ENCODE results near the gene MRGPRF.

Gene MRGPRF

GRCh38 chr11:68973219-68973618, 39.8 kb downstream of the MRGPRF start:
- intact Hi-C loops (cut with DNase I): no loop called here
- DNase-seq: peak in 1 of 10 donors; percentile 19

GRCh38 chr11:68970921-68971636, 42.0 kb downstream of the MRGPRF start:
- intact Hi-C loops (cut with DNase I): no loop called here
- DNase-seq: peak in 3 of 10 donors; percentile 16 to 46 (median 17)

- intact Hi-C loops (cut with DNase I): no loop called here
- peak in 2 of 10 donors; percentile 34 to 67 for DNase-seq
Observed at GRCh38 chr11:68969386-68969785, 43.7 kb downstream of the MRGPRF start.

GRCh38 chr11:68968306-68969250, 44.5 kb downstream of the MRGPRF start:
- DNase-seq: peak in 3 of 10 donors; percentile 22 to 59 (median 55)
- intact Hi-C loops (cut with DNase I): no loop called here

GRCh38 chr11:68966894-68967780, 45.9 kb downstream of the MRGPRF start:
- intact Hi-C loops (cut with DNase I): no loop called here
- no peak for DNase-seq

- peak in 3 of 10 donors; percentile 35 to 52 (median 40) for DNase-seq
- intact Hi-C loops (cut with DNase I): no loop called here
Observed at GRCh38 chr11:68965901-68966853, 46.9 kb downstream of the MRGPRF start.

GRCh38 chr11:68963779-68964178, 49.3 kb downstream of the MRGPRF start:
- peak in 1 of 10 donors; percentile 51 for DNase-seq

GRCh38 chr11:68962527-68963250, 50.4 kb downstream of the MRGPRF start:
- peak in 3 of 10 donors; percentile 10 to 60 (median 53) for DNase-seq

More at GRCh38 chr11:68963779-68964178, 49.3 kb downstream of the MRGPRF start:
- intact Hi-C loops (cut with DNase I): no loop called here

GRCh38 chr11:68961245-68961644, 51.8 kb downstream of the MRGPRF start:
- DNase-seq: peak in 3 of 10 donors; percentile 50 to 67 (median 50)
- intact Hi-C loops (cut with DNase I): no loop called here

More at GRCh38 chr11:68962527-68963250, 50.4 kb downstream of the MRGPRF start:
- intact Hi-C loops (cut with DNase I): no loop called here

GRCh38 chr11:68960294-68961071, 52.6 kb downstream of the MRGPRF start:
- DNase-seq: peak in 3 of 10 donors; percentile 58 to 73 (median 73)

GRCh38 chr11:68959465-68960293, 53.4 kb downstream of the MRGPRF start:
- DNase-seq: peak in 3 of 10 donors; percentile 66 to 78 (median 66)
- intact Hi-C loops (cut with DNase I): no loop called here

More at GRCh38 chr11:68960294-68961071, 52.6 kb downstream of the MRGPRF start:
- intact Hi-C loops (cut with DNase I): no loop called here

- intact Hi-C loops (cut with DNase I): no loop called here
- DNase-seq: peak in 3 of 10 donors; percentile 25 to 77 (median 74)
Observed at GRCh38 chr11:68958211-68958610, 54.8 kb downstream of the MRGPRF start.

GRCh38 chr11:68956547-68957254, 56.3 kb downstream of the MRGPRF start:
- DNase-seq: peak in 1 of 10 donors; percentile 57
- intact Hi-C loops (cut with DNase I): no loop called here

- DNase-seq: peak in 1 of 10 donors; percentile 5
- intact Hi-C loops (cut with DNase I): no loop called here
Observed at GRCh38 chr11:68956142-68956541, 56.9 kb downstream of the MRGPRF start.

GRCh38 chr11:68955607-68955958, 57.5 kb downstream of the MRGPRF start:
- intact Hi-C loops (cut with DNase I): no loop called here

More at GRCh38 chr11:68955607-68955958, 57.5 kb downstream of the MRGPRF start:
- peak in 1 of 10 donors; percentile 15 for DNase-seq
